H1 (cell line): ENCODE results near the gene AGPAT3. TPM values are rescaled to one million over a fixed set of nuclear protein-coding genes. Genes with fewer than 3 reads are reported as not detected.

Experiments
- CTCF ChIA-PET: fragments of 300-600 bp; sonication (Branson Sonifier 250); formaldehyde crosslinking; loops from one replicate; lab custom pipeline; 2021; ENCODE audit not compliant: partially characterized antibody; lab: Charles Lee
- POLR2A ChIA-PET: fragments of 300-600 bp; sonication (Branson Sonifier 250); formaldehyde crosslinking; loops from one replicate; lab custom pipeline; 2021; ENCODE audit warnings: inconsistent platforms; ENCODE audit not compliant: partially characterized antibody; lab: Charles Lee
- DNase-seq, 2 experiments: peaks; one replicate each; pipeline versions ENCODE4 v3.0.0 to v3.0.0-alpha.2; 2010 to 2022; ENCODE audit warnings: low spot score in 2 of 2, low read depth in 1 of 2, mixed read lengths in 1 of 2
- FAIRE-seq: peaks from 2 replicates; lab custom pipeline; 2011; peaks lifted over from hg19 to GRCh38; lab: Jason Lieb, UNC
- H2AFZ ChIP-seq: 2 replicates; pipeline ENCODE4 v1.8.1; 2012; ENCODE audit warnings: low read length, inconsistent platforms
- H2AK5ac ChIP-seq: 2 replicates; pipeline ENCODE4 v1.6.1; 2013; ENCODE audit warnings: low read depth, low read length
- H2BK120ac ChIP-seq: replicated peaks from 2 replicates; pipeline ENCODE3; 2013; ENCODE audit warnings: low read depth, low read length, inconsistent platforms
- H2BK12ac ChIP-seq: 2 replicates; pipeline ENCODE4 v1.6.1; 2013; ENCODE audit warnings: low read depth, low read length
- H2BK15ac ChIP-seq: 2 replicates; pipeline ENCODE4 v1.6.1; 2013; ENCODE audit warnings: low read length
- H2BK20ac ChIP-seq: 2 replicates; pipeline ENCODE4 v1.6.1; 2013; ENCODE audit warnings: low read length
- H2BK5ac ChIP-seq: 2 replicates; pipeline ENCODE4 v1.6.1; 2013; ENCODE audit warnings: low read depth, low read length
- H3K14ac ChIP-seq: 2 replicates; pipeline ENCODE4 v1.6.1; 2013; ENCODE audit warnings: inconsistent platforms; ENCODE audit not compliant: insufficient read length
- H3K18ac ChIP-seq: 2 replicates; pipeline ENCODE4 v1.6.1; 2013; ENCODE audit warnings: low read length; ENCODE audit errors: extremely low read depth
- H3K23ac ChIP-seq: 2 replicates; pipeline ENCODE4 v1.6.1; 2013; ENCODE audit warnings: inconsistent platforms; ENCODE audit not compliant: insufficient read length
- H3K23me2 ChIP-seq: 2 replicates; pipeline ENCODE4 v1.6.1; 2013; ENCODE audit warnings: low read depth, low read length
- H3K27ac ChIP-seq: 2 replicates; pipeline ENCODE4 v1.6.1; 2011; ENCODE audit warnings: low read depth, low read length, inconsistent platforms
- H3K27me3 ChIP-seq, 4 experiments: replicated peaks in 1 of 4; 1 replicate in 1 of 4; 2 replicates in 3 of 4; pipeline versions ENCODE4 v1.6.1 to v1.8.1; 2011 to 2013; ENCODE audit warnings: low read length in 3 of 4, mild to moderate bottlenecking in 3 of 4, inconsistent platforms in 2 of 4, mixed read lengths in 2 of 4, moderate library complexity in 1 of 4; ENCODE audit not compliant: control insufficient read depth in 3 of 4, insufficient read depth in 3 of 4; ENCODE audit errors: extremely low read depth in 1 of 4
- H3K36me3 ChIP-seq, 4 experiments: 2 replicates each; pipeline versions ENCODE4 v1.6.1 to v1.8.1; 2011 to 2013; ENCODE audit warnings: mild to moderate bottlenecking in 4 of 4, low read length in 3 of 4, moderate library complexity in 2 of 4, control low read depth in 1 of 4, inconsistent platforms in 1 of 4; ENCODE audit not compliant: insufficient read depth in 4 of 4, control insufficient read depth in 2 of 4
- H3K4ac ChIP-seq: replicated peaks from 2 replicates; pipeline ENCODE3; 2013; ENCODE audit warnings: low read length, low read depth, mixed read lengths, inconsistent platforms; ENCODE audit not compliant: insufficient read length
- H3K4me1 ChIP-seq, 4 experiments: replicated peaks in 1 of 4; 1 replicate in 1 of 4; 2 replicates in 3 of 4; pipeline versions ENCODE4 v1.6.1 to v1.8.1; 2011 to 2013; ENCODE audit warnings: low read length in 3 of 4, inconsistent platforms in 2 of 4, mixed read lengths in 1 of 4; ENCODE audit not compliant: insufficient read depth in 4 of 4, control insufficient read depth in 3 of 4
- H3K4me2 ChIP-seq, 2 experiments: 2 replicates each; pipeline versions ENCODE4 v1.6.1 to v1.8.1; 2011 to 2013; ENCODE audit warnings: low read depth in 2 of 2, low read length in 2 of 2, control low read depth in 1 of 2, inconsistent platforms in 1 of 2, mild to moderate bottlenecking in 1 of 2; ENCODE audit not compliant: insufficient read depth in 1 of 2
- H3K4me3 ChIP-seq, 4 experiments: fragments of 200-600, 300-600 bp in 1 of 4; sonication (generic), shearing (Covaris generic), sonication (Bioruptor Twin) in 1 of 4; 2 replicates each; pipeline versions ENCODE4 v1.5.1 to v1.8.1; 2011 to 2016; ENCODE audit warnings: low read length in 4 of 4, low read depth in 3 of 4, control low read depth in 2 of 4, inconsistent platforms in 2 of 4, mild to moderate bottlenecking in 2 of 4, mixed read lengths in 1 of 4, moderate library complexity in 1 of 4; ENCODE audit not compliant: insufficient read depth in 2 of 4; ENCODE audit errors: extremely low read depth in 1 of 4
- H3K56ac ChIP-seq: replicated peaks from 2 replicates; pipeline ENCODE3; 2013; ENCODE audit warnings: low read depth, mild to moderate bottlenecking, mixed read lengths, low read length, inconsistent platforms; ENCODE audit not compliant: insufficient read length
- H3K79me1 ChIP-seq: 2 replicates; pipeline ENCODE4 v1.6.1; 2013; ENCODE audit warnings: low read depth, low read length, control low read depth
- H3K79me2 ChIP-seq, 2 experiments: 2 replicates each; pipeline versions ENCODE4 v1.6.1 to v1.8.1; 2012 to 2013; ENCODE audit warnings: low read length in 2 of 2, mild to moderate bottlenecking in 2 of 2, inconsistent platforms in 1 of 2; ENCODE audit not compliant: insufficient read depth in 2 of 2, control insufficient read depth in 1 of 2
- H3K9ac ChIP-seq, 4 experiments: replicated peaks in 1 of 4; 1 replicate in 1 of 4; 2 replicates in 3 of 4; pipeline versions ENCODE4 v1.6.1 to v1.8.1; 2011 to 2013; ENCODE audit warnings: low read depth in 3 of 4, low read length in 3 of 4, control low read depth in 2 of 4, mild to moderate bottlenecking in 2 of 4, moderate library complexity in 2 of 4, inconsistent platforms in 1 of 4; ENCODE audit errors: extremely low read depth in 1 of 4
- H3K9me3 ChIP-seq, 2 experiments: 2 replicates each; pipeline versions ENCODE4 v1.6.1 to v1.8.1; 2012 to 2013; ENCODE audit warnings: mild to moderate bottlenecking in 2 of 2, moderate library complexity in 2 of 2, control low read depth in 1 of 2, inconsistent platforms in 1 of 2, low read depth in 1 of 2, low read length in 1 of 2, mixed read lengths in 1 of 2; ENCODE audit not compliant: insufficient read depth in 2 of 2
- H4K20me1 ChIP-seq, 2 experiments: replicated peaks in 1 of 2; 2 replicates each; pipeline versions ENCODE3 to v1.8.1; 2011 to 2013; ENCODE audit warnings: inconsistent platforms in 2 of 2, low read length in 2 of 2, mild to moderate bottlenecking in 1 of 2; ENCODE audit not compliant: insufficient read depth in 2 of 2, control insufficient read depth in 1 of 2
- H4K5ac ChIP-seq: 2 replicates; pipeline ENCODE4 v1.6.1; 2013; ENCODE audit warnings: low read length, low read depth, mixed read lengths, inconsistent platforms; ENCODE audit not compliant: insufficient read length
- H4K8ac ChIP-seq: 2 replicates; pipeline ENCODE4 v1.8.0; 2013; ENCODE audit warnings: mild to moderate bottlenecking, moderate library complexity, low read length, inconsistent platforms; ENCODE audit not compliant: insufficient read depth; ENCODE audit errors: extremely low read depth
- H4K91ac ChIP-seq: replicated peaks from 2 replicates; pipeline ENCODE3; 2013; ENCODE audit warnings: low read length, mixed read lengths, inconsistent platforms; ENCODE audit not compliant: insufficient read length
- HDAC2 ChIP-seq, 2 experiments: fragments of 300-600 bp in 1 of 2; sonication (generic) in 1 of 2; IDR thresholded peaks; 2 replicates each; pipeline ENCODE4 v1.6.1; 2011 to 2012; ENCODE audit warnings: low read depth in 2 of 2, low read length in 2 of 2, mild to moderate bottlenecking in 2 of 2, moderate library complexity in 2 of 2, borderline replicate concordance in 1 of 2, inconsistent platforms in 1 of 2
- WGBS, 2 experiments: shearing (Covaris generic) in 1 of 2; methylation state at CpG; one replicate each; pipeline versions ENCODE4 v1.1.6 to v1.1.7; 2013 to 2015; ENCODE audit warnings: low lambda C conversion rate in 2 of 2, mixed read lengths in 2 of 2, inconsistent platforms in 1 of 2, low coverage in 1 of 2, missing lambda C conversion rate in 1 of 2; ENCODE audit not compliant: insufficient replicate concordance in 2 of 2, insufficient coverage in 1 of 2, insufficient read length in 1 of 2; ENCODE audit errors: extremely low coverage in 1 of 2, missing lambda C conversion rate in 1 of 2; 5-methylcytosine and 5-hydroxymethylcytosine counted together
- polyA plus RNA-seq, 7 experiments: library from polyadenylated mRNA; depleted of rRNA in 3 of 7; stranded (reverse) in 5 of 7; unstranded in 2 of 7; fragments of >200 nt in 5 of 7; fragments of 200-250 nt in 2 of 7; gene quantifications; 1 replicate in 5 of 7; 2 replicates in 1 of 7; 4 replicates in 1 of 7; pipeline versions ENCODE4 v1.2.1 to v1.2.3, GENCODE V29; 2011 to 2013; ENCODE audit warnings: missing spikeins in 2 of 7, mixed read lengths in 2 of 7
- total RNA-seq: library from RNA; stranded (reverse); fragmentation: NEBNext Ultra II Directional; extraction: Animal tissue kit (Norgen Biotek cat#: 25700); gene quantifications from 2 replicates; pipeline ENCODE4 v1.2.1, GENCODE V29; 2021

AGPAT3 gene
- total and polyA plus RNA-seq, 2 of the 8 experiments (the other 6 are each of a cell fraction or from before 2014, with no cell fraction given), result 5.8 to 7.3 TPM

DNA sequence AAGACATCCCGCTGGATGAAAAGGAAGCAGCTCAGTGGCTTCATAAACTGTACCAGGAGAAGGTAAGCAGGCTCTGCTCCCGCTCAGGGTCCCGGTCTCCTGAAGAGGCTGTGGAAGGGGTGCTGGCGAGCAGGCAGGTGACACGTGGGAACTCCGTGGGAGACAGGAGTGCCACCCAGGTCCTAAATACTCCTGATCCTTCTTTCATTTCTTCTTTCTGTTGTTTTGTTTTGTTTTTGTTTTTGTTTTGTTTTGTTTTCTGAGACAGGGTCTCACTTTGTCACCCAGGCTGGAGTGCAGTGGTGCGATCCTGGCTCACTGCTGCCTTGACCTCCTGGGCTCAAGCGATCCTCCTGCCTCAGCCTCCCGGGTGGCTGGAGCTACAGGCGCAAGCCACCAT is 113.0 kb downstream of the AGPAT3 start:
- Histone ChIP-seq H3K23ac (no peak overlapping the region), H3K9ac (no peak overlapping the region), H4K91ac (no peak overlapping the region), H3K23me2 (peaks cover 7% of the 10 kb centered on the region; the same call in 1 of the 2 replicates), H2BK120ac (no peak overlapping the region), H2BK12ac (no peak overlapping the region), H3K27ac (no peak overlapping the region), H3K4ac (no peak overlapping the region), H3K36me3 (no peaks in the 10 kb centered on the region), H3K9me3 (no peaks in the 10 kb centered on the region), H3K79me2 (no peaks in the 10 kb centered on the region), H3K4me2 (no peak overlapping the region), H2AFZ (no peak overlapping the region), H2BK20ac (no peak overlapping the region), H3K27me3 (no peaks in the 10 kb centered on the region), H3K4me3 (no peak overlapping the region), H3K56ac (no peak overlapping the region), H3K14ac (no peak overlapping the region), H2BK5ac (no peak overlapping the region; the same call in 1 of the 2 replicates), H2BK15ac (no peak overlapping the region), H4K20me1 (peaks cover 0 to 6% of the 10 kb centered on the region in 2 experiments), H4K8ac (no peak overlapping the region), H3K18ac (no peak overlapping the region), H2AK5ac (no peak overlapping the region), H3K79me1 (no peaks in the 10 kb centered on the region), H4K5ac (no peak overlapping the region), H3K4me1 (peaks cover 0 to 4% (median 2%) of the 10 kb centered on the region in 4 experiments; a peak in 2 of 7 replicates)
- no peak for TF ChIP-seq HDAC2 (IDR thresholded peaks at IDR 0.05; ENCODE audit: borderline replicate concordance in 1 of 2, low read depth in 2 of 2, low read length in 2 of 2)
- FAIRE-seq, result no peak
- no peak for DNase-seq
- ChIA-PET POLR2A (no interaction called here), CTCF (interaction anchor here (0.6 to 3.6 kb wide), 5 partner anchors 13 to 1176 kb away, joined by 3 to 35 read pairs (median 4); partner anchors contain the start of gene RRP1)
- WGBS, 2 experiments, result 86% methylated on average over 8 of the region's 10 CpGs; no CpG with 5 or more reads in 1 of the 2 experiments
